Measurements from ENCODE around the gene HELZ2.
A peak's percentile ranks its signal among the peaks of the same experiment; 100 is the strongest.

HELZ2 gene

GRCh38 chr20:63549679-63550282 lies 24.3 kb downstream of the HELZ2 start:
- DNase-seq, result no peak

GRCh38 chr20:63549019-63549418 lies 25.0 kb downstream of the HELZ2 start:
- DNase-seq, result no peak

- DNase-seq, result no peak
These were observed 25.5 kb downstream of the HELZ2 start for GRCh38 chr20:63548542-63548941.

- DNase-seq, result no peak
These were observed 26.1 kb downstream of the HELZ2 start, which contains the start of gene SRMS for GRCh38 chr20:63547725-63548480. Gene SRMS, minus strand, starts transcription at chr20:63547749. Its CDS starts 286 bp downstream, at chr20:63547463.

- no peak for DNase-seq
These were observed 26.9 kb downstream of the HELZ2 start for GRCh38 chr20:63546956-63547724.

GRCh38 chr20:63546256-63546955 lies 27.6 kb downstream of the HELZ2 start:
- DNase-seq, result no peak

- DNase-seq, result no peak
These were observed 28.2 kb downstream of the HELZ2 start for GRCh38 chr20:63545814-63546213.

GRCh38 chr20:63544958-63545516 lies 29.0 kb downstream of the HELZ2 start:
- no peak for DNase-seq

GRCh38 chr20:63544241-63544957 lies 29.6 kb downstream of the HELZ2 start:
- no peak for DNase-seq

- DNase-seq, result no peak
These were observed 30.3 kb downstream of the HELZ2 start for GRCh38 chr20:63543733-63544132.

GRCh38 chr20:63543131-63543530 lies 30.9 kb downstream of the HELZ2 start:
- DNase-seq, result no peak

- no peak for DNase-seq
These were observed 31.3 kb downstream of the HELZ2 start for GRCh38 chr20:63542696-63543095.

GRCh38 chr20:63542031-63542559 lies 31.9 kb downstream of the HELZ2 start:
- DNase-seq, result no peak

GRCh38 chr20:63541371-63541770 lies 32.7 kb downstream of the HELZ2 start:
- DNase-seq, result no peak

GRCh38 chr20:63540417-63541186 lies 33.4 kb downstream of the HELZ2 start:
- no peak for DNase-seq

GRCh38 chr20:63539441-63540370 lies 34.3 kb downstream of the HELZ2 start:
- DNase-seq, result no peak

- no peak for DNase-seq
These were observed 35.0 kb downstream of the HELZ2 start for GRCh38 chr20:63539092-63539430.

GRCh38 chr20:63538204-63539091 lies 35.6 kb downstream of the HELZ2 start:
- DNase-seq, result peak; percentile 37
